ENCODE results near the gene CLCNKA.

GRCh38 chr1:16014509-16015482 is 7.0 kb upstream of the CLCNKA start:
- TF ChIP-seq SIN3A (conservative IDR thresholded peaks at IDR 0.05 in 1 of 2, IDR thresholded peaks at IDR 0.05 in 1 of 2; ENCODE audit: low read depth in 1 of 2, low read length in 2 of 2) (no peak), EGR1 (IDR thresholded peaks at IDR 0.05; ENCODE audit: borderline replicate concordance, low read depth, low read length) (no peak), SRF (IDR thresholded peaks at IDR 0.05; ENCODE audit: low read depth, low read length) (no peak), POLR2A (IDR thresholded peaks at IDR 0.05; ENCODE audit: control extremely low read depth in 1 of 2, low read depth in 2 of 2, low read length in 2 of 2) (no peak), ATF2 (IDR thresholded peaks at IDR 0.05; ENCODE audit: low read length) (no peak), CREB1 (IDR thresholded peaks at IDR 0.05) (no peak), SAP30 (IDR thresholded peaks at IDR 0.05; ENCODE audit: insufficient read depth, insufficient replicate concordance, low read length) (no peak), POLR2AphosphoS5 (IDR thresholded peaks at IDR 0.05; ENCODE audit: low read depth, low read length) (no peak), EP300 (IDR thresholded peaks at IDR 0.05; ENCODE audit: borderline replicate concordance in 1 of 2, low read depth in 2 of 2, low read length in 2 of 2) (no peak)
